ENCODE results near the gene GPA33. TPM values are rescaled to one million over a fixed set of nuclear protein-coding genes. Genes with fewer than 3 reads are reported as not detected.

The GPA33 gene
- polyA plus RNA-seq, 1 of the 3 experiments (the other 2 are of a cell fraction), result not detected

- CTCF ChIA-PET, result interaction anchor here (1.4 kb wide), 1 partner anchor 226 kb away, joined by 3 read pairs; no protein-coding TSS in a partner anchor
Measured at GRCh38 chr1:167136191-167136614, 46.0 kb upstream of the GPA33 start.

GRCh38 chr1:167135281-167135840 is 45.2 kb upstream of the GPA33 start:
- POLR2A ChIA-PET, result no interaction called here
- H3K27ac ChIP-seq (ENCODE audit: low read depth in 2 of 2, low read length in 1 of 2), result no peak overlapping the region
- no peak overlapping the region for H3K4me2 ChIP-seq
- H3K4me3 ChIP-seq (ENCODE audit: low read depth in 2 of 2, low read length in 1 of 2), result no peak overlapping the region
- no peak overlapping the region for H3K9ac ChIP-seq
- H4K20me1 ChIP-seq (ENCODE audit: insufficient read depth), result no peaks in the 10 kb centered on the region
- no peaks in the 10 kb centered on the region for H3K9me2 ChIP-seq
- no peaks in the 10 kb centered on the region for H3K79me2 ChIP-seq (ENCODE audit: insufficient read depth)
- DNase-seq, result no peak
- CTCF ChIA-PET, result interaction anchor here (1.4 kb wide), 1 partner anchor 225 kb away, joined by 3 read pairs; no protein-coding TSS in a partner anchor
- no peaks in the 10 kb centered on the region for H3K9me3 ChIP-seq
- no peaks in the 10 kb centered on the region for H3F3A ChIP-seq (replicated peaks; ENCODE audit: insufficient read depth)
- peaks cover 0 to 5% of the 10 kb centered on the region in 2 experiments; a peak in 1 of 4 replicates for H3K4me1 ChIP-seq (ENCODE audit: control insufficient read depth in 1 of 2, insufficient read depth in 2 of 2, low read depth in 1 of 2, low read length in 1 of 2)
- WGBS (ENCODE audit: low lambda C conversion rate), result 35% methylated on average over 4 of the region's 4 CpGs
- H3K36me3 ChIP-seq (replicated peaks in 1 of 2; ENCODE audit: control insufficient read depth in 1 of 2, insufficient read depth in 2 of 2, low read length in 1 of 2), result no peaks in the 10 kb centered on the region
- TF ChIP-seq SIN3A (IDR thresholded peaks at IDR 0.05; ENCODE audit: borderline replicate concordance, low read depth, low read length) (no peak), YY1 (IDR thresholded peaks at IDR 0.05; ENCODE audit: low read depth) (no peak), EP300 (IDR thresholded peaks at IDR 0.05; ENCODE audit: borderline replicate concordance in 1 of 2, low read depth in 1 of 2, low read length in 1 of 2) (no peak), MEF2A (IDR thresholded peaks at IDR 0.05; ENCODE audit: borderline replicate concordance, low read depth) (no peak)
- TF ChIP-seq, protein P1, sequence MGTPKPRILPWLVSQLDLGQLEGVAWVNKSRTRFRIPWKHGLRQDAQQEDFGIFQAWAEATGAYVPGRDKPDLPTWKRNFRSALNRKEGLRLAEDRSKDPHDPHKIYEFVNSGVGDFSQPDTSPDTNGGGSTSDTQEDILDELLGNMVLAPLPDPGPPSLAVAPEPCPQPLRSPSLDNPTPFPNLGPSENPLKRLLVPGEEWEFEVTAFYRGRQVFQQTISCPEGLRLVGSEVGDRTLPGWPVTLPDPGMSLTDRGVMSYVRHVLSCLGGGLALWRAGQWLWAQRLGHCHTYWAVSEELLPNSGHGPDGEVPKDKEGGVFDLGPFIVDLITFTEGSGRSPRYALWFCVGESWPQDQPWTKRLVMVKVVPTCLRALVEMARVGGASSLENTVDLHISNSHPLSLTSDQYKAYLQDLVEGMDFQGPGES (IDR thresholded peaks at IDR 0.05; ENCODE audit: low read depth, low read length), result no peak
- no peak overlapping the region for H2AFZ ChIP-seq (ENCODE audit: low read depth)
- no peaks in the 10 kb centered on the region; the same call in 1 of the 2 replicates for H3K27me3 ChIP-seq (ENCODE audit: insufficient read depth)

More at GRCh38 chr1:167136191-167136614, 46.0 kb upstream of the GPA33 start:
- WGBS (ENCODE audit: low lambda C conversion rate), result 0% methylated on average over 2 of the region's 2 CpGs
- Histone ChIP-seq H3K36me3 (replicated peaks in 1 of 2; ENCODE audit: control insufficient read depth in 1 of 2, insufficient read depth in 2 of 2, low read length in 1 of 2) (no peaks in the 10 kb centered on the region), H3K9ac (no peak overlapping the region), H3K4me1 (ENCODE audit: control insufficient read depth in 1 of 2, insufficient read depth in 2 of 2, low read depth in 1 of 2, low read length in 1 of 2) (peaks cover 0 to 5% of the 10 kb centered on the region in 2 experiments; a peak in 1 of 4 replicates), H3F3A (replicated peaks; ENCODE audit: insufficient read depth) (no peaks in the 10 kb centered on the region), H3K9me3 (no peaks in the 10 kb centered on the region), H3K9me2 (no peaks in the 10 kb centered on the region), H4K20me1 (ENCODE audit: insufficient read depth) (no peaks in the 10 kb centered on the region), H2AFZ (ENCODE audit: low read depth) (no peak overlapping the region), H3K27me3 (ENCODE audit: insufficient read depth) (no peaks in the 10 kb centered on the region; the same call in 1 of the 2 replicates), H3K4me3 (ENCODE audit: low read depth in 2 of 2, low read length in 1 of 2) (no peak overlapping the region), H3K4me2 (no peak overlapping the region), H3K79me2 (ENCODE audit: insufficient read depth) (no peaks in the 10 kb centered on the region), H3K27ac (ENCODE audit: low read depth in 2 of 2, low read length in 1 of 2) (no peak overlapping the region)
- TF ChIP-seq YY1 (IDR thresholded peaks at IDR 0.05; ENCODE audit: low read depth) (no peak), FOSL2 (IDR thresholded peaks at IDR 0.05; ENCODE audit: borderline replicate concordance, low read depth) (no peak), SMC3 (IDR thresholded peaks at IDR 0.05; ENCODE audit: low read depth, low read length) (no peak), NRF1 (IDR thresholded peaks at IDR 0.05; ENCODE audit: low read depth, low read length) (no peak), CHD2 (IDR thresholded peaks at IDR 0.05; ENCODE audit: low read length, partially characterized antibody) (no peak), ZBTB33 (IDR thresholded peaks at IDR 0.05; ENCODE audit: borderline replicate concordance, low read depth) (no peak), RXRA (IDR thresholded peaks at IDR 0.05; ENCODE audit: borderline replicate concordance, low read depth) (no peak), USF2 (IDR thresholded peaks at IDR 0.05; ENCODE audit: borderline replicate concordance, low read depth, low read length) (no peak), MXI1 (IDR thresholded peaks at IDR 0.05; ENCODE audit: low read depth, low read length) (no peak)
- no peak for DNase-seq
- POLR2A ChIA-PET, result no interaction called here

All from SK-N-SH (cell line).